T47D (cell line): ENCODE measurements around the gene MRM3.
A peak's percentile ranks its signal among the peaks of the same experiment; 100 is the strongest.

ENCODE experiments used
- DNase-seq, 2 experiments: peaks; one replicate each; pipeline versions ENCODE4 v3.0.0 to v3.0.0-alpha.2; 2011 to 2012; ENCODE audit warnings: low read depth in 1 of 2, low spot score in 1 of 2
- JUND ChIP-seq: IDR thresholded peaks from 2 replicates; pipeline ENCODE4 v1.6.1; 2012; ENCODE audit warnings: low read depth
- in situ Hi-C: cut with HindIII; loops from 2 replicates; pipeline ENCODE4 v1.10.0; 2016; ENCODE audit warnings: low sequenced_read_pairs, low pct_unique_long_range_greater_than_20kb

Gene MRM3

DNA sequence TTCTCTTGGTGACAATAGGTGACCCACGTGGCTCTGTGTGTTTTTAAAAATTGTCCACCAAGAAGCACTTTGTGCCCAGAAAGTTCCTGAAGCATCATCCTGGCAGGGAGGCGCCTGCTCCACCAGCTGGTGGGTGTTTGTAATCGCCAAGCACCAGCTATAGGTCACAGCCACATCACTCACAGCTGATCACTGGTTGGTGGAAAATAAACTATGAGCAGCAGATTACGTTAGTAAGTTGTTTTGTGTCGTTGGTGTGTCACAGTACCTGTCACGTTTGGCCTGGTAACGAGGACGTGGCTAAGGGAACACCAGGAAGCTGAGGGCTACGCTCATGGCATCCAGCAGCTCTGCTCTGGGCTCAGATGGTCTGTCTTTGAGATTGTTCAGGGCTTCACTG lies 10.1 kb downstream of the MRM3 start:
- peak in 1 of 2 experiments; percentile 24 for DNase-seq
- in situ Hi-C loops, result no loop called here
- no peak for TF ChIP-seq JUND

DNA sequence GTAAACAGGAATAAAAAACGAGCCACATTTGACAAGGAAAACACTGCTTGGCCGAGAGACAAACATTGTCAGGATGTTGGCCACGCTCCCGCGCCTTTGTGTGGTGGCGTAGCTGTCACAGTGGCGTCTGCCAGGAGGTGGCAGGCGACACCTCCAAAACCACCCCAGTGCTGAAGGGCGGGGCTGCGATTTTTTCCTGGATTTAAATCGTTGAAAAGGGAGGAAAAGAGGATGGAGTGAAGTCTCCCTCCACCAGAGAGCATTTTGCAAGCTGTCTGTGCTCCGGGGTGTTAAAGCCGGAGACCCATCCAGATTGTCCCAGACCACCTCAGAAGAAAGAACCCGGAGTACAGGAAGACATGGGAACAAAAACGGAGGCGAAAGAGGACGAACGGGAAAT lies 12.7 kb downstream of the MRM3 start:
- TF ChIP-seq JUND, result no peak
- DNase-seq, result peak; percentile 68 to 76
- in situ Hi-C loops, result no loop called here

DNA sequence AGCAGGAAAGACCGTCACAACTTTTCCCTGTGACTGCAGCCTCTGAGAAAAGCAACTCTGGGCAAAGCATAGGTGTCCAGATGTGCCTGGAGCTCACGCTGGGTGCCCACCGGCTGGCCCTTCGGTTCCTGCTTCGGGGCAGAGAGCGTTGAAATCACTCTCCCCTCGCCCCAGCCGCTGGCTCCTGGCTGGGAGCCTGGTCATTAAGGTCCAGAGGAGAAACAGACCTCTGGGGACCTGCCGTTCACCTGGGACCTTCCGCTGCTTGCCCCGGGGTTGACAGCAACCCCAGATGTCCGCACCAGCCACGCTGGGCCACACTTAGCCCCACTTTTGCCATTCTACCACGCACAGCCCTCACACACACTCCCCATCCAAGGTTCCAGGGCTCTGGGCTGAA lies 13.1 kb downstream of the MRM3 start:
- in situ Hi-C loops, result no loop called here
- DNase-seq, result no peak
- TF ChIP-seq JUND, result no peak

DNA sequence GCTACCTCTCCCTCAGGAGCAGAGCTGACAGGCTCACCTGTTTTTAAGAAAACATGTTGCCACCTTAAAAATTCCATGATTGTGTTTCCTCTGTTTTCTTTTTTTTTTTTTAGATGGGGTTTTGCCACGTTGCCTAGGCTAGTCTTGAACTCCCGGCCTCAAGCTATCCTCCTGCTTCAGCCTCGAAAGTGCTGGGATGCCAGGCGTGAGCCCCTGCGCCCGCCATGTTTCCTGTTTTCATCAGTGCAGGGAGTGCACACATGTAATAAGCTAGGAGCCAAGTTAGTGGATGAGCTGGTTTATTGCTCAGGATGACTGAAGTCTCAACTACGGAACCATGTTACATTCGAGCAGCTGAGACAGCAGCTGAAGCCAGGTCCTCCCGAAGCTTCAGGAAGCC lies 13.6 kb downstream of the MRM3 start:
- no peak for DNase-seq
- in situ Hi-C loops, result no loop called here
- no peak for TF ChIP-seq JUND

DNA sequence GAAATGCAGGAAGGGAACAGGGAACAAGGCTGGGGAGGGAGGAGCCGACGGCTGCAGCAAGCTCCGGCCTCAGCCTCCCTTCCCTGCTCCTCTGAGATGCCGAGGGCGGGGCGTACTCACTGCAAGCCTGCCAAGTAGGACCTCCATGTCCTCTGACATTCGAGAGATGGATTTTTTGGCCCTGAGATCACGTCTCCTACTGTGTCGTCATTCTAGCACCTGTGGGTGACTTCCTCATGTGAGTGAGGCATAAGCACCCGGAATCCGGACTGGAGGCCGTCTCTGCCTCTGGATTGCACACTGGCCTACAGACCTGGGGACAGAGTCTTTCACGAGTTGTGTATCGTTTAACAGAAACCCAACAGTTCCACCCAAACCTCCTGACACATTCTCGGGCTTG lies 14.5 kb downstream of the MRM3 start:
- no peak for TF ChIP-seq JUND
- in situ Hi-C loops, result no loop called here
- no peak for DNase-seq

DNA sequence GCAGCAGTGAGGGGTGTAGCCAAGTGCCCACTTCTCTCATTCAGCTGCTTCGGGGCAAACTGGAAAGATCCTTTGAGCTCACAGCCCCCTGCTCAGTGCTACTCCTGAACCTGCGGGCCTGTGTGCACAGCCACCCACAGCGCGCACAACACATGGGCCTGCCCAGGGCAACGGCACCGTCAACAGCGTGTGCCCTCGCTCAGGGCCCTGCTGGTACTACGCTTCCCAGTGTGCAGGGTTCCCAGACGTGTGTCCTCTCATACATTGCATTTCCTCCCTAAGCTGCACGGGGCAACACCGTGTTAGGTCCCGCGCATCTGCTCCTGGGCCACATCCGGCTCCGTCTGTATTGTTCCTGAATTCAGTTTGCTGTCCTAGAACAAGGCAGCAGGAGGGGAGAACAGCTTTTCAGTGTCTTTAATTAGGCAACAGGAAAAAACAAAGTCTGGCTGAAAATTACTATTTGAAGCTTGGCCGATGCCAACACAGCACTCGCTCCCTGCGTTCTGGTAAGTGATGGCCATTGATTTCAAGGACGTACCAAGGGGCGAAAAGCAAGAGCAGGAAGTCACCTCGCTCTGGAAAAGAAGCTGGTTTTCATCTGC lies 15.2 kb downstream of the MRM3 start:
- DNase-seq, result no peak
- TF ChIP-seq JUND, result no peak
- in situ Hi-C loops, result no loop called here

DNA sequence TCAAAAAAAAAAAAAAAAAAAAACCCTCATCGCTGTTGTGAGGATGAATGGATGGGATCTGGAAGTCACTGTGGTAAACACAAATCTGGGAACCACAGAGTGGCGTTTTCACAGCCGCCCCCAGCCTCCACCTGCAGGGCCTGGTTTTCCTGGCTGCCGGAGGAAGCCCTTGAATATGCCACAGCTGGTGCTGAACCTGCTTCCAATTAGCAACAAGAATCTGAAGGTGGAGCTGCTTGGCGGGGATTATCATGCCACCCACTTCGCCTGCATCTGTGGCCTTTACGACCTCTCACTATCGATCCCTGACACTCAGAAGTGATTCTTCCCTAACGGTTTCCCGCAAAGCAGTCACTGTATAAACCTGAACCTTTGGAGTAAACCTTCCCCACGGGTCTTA lies 16.1 kb downstream of the MRM3 start:
- in situ Hi-C loops, result no loop called here
- TF ChIP-seq JUND, result no peak
- DNase-seq, result no peak

DNA sequence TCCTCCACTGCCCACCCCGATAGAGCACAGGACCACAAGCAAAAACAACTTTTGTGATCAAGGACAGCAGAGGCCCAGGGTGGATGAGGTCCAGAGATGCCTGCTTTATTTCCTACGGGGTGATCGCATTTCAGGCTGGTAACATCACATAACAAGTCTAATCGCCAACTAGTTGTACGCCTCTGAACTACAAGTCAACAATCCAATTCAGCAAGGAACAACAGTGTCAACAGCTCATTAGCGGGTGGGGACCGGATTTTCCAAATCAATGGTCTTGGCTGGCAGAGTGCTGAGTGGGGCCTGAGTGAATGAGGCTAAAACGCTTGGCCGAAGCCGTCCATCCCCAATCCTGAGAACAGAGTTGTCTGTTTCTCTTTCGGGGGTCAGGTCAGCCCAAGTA lies 17.1 kb downstream of the MRM3 start:
- in situ Hi-C loops, result no loop called here
- DNase-seq, result no peak
- no peak for TF ChIP-seq JUND

DNA sequence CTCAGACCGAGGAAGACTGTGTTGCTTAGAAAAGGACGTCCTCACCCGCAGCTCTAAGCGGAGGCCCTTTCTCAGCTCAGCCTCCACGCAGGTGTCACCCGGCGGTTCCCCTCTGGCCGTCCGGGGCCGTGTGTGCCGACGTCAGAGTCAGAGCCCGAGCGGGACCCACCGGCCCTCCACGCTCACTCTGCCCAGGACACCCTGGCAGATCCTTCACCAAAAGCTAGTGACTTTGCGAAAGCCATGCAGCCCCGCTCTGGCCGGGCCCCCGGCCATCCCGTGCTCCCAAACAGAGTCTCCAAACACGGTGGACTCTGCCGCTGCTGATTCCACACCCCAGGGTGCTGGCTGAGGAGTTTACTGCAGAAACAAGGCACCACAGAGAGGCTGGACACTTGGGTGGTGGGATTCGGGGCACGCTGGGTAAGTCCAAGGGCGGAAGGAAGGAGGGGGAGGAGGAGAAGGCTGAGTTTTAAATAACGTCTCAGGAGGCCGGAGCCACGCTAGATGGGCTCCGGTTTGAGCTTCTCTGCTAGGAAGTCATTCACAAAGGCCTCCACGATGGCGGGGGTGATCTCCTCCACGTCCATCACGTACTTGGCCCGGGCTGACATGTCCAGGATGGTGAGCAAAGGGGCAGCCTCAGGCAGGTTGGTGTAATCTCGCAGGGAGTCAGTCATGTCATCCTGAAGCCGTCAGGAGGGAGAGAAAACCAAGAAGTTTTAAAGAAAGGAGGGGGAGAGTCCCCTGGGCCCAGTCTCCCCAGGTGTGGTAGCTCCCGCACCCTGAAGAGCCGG lies 18.5 kb downstream of the MRM3 start:
- in situ Hi-C loops, result no loop called here
- no peak for DNase-seq
- TF ChIP-seq JUND, result no peak

DNA sequence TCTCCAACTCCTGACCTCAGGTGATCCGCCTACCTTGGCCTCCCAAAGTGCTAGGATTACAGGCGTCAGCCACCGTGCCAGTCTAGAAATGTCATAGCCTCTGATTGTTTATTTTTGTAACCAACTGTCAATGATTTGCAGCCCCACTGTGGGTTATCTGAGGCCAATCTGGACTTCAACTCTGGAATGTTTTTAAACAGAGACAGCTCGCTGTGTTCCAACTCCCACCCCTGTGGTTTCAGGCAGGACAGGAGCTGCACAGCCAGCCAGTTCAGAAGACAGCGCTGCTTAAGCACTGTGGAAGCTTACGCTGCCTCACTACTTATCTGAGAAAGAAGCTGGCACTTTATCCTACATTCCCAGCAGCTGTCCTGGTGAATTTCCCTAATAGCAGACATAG lies 19.5 kb downstream of the MRM3 start:
- DNase-seq, result no peak
- in situ Hi-C loops, result no loop called here
- no peak for TF ChIP-seq JUND

DNA sequence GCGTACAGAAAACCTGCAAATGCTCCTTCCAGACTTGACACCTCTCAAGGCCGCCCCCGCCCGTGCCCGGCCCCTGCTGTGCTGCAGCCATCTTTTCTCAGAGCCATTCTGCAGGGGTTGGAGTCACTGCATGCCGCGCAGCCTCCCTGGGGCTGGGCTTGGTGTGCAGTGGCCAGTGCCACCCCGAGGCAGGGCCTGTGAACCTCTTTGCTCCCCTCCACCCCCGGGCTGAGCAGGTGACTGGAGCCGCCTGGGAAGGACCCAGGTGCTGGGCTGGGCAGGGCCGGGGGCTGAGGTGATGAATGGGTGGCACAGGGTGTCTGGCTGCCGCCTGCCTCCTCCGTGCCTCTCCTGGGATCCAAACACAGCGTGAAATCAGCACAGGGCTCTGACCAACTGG lies 20.3 kb downstream of the MRM3 start:
- in situ Hi-C loops, result no loop called here
- TF ChIP-seq JUND, result no peak
- no peak for DNase-seq

DNA sequence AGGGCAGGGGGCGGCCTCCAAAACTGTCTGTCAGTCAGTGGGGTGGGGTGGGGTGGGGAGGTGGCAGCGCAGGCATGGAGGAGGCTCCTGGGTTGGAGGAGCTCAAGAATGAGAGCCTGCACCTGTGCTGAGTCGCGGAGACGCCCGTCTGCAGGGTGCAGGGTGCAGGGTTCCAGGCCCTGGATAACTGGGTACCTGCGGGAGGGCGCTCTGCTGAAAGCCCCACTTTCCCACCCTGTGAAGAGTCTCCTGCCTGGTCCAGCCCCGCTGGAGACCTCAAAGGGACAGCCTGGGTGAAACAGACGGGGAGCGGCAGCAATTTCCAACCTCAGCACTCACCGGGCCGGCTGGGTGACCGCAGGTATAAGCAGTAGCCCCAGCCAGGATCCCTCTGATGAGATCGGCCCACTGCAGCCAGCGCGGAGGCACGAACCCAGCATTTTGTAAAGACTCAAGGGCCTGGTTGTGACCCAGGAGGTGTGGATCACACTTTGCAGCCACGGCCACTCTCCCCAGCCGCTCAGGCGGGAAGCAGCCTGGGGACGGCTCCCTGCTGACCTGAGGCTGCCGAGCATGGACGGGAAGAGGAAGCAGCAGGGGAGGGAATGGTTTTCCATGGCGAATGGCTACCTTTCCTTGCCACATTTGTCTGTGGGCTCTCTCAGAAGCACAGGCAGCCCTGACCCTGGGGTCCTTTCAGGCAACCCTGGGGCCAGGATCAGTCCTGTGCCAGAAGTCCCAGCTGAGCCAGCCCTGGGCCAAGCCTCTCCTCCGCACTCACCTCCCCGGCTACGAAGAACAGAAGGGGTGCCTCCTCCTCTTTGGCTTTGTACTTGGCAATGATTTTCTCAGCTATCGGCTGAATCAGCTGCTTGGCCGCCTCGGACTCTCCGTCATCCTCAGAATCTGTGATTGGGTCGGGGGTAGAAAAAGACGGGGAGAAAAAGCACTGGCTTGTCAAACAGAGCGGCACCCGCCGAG lies 21.0 kb downstream of the MRM3 start:
- no peak for DNase-seq
- TF ChIP-seq JUND, result no peak
- in situ Hi-C loops, result no loop called here
